Skin of body (tissue), 2 donors: ENCODE measurements around the gene KLF7. TPM values are rescaled to one million over a fixed set of nuclear protein-coding genes. Genes with fewer than 3 reads are reported as not detected.

Experiments
- DNase-seq: peaks from one replicate; lab custom pipeline; 2025; lab: John Stamatoyannopoulos, UW
- total RNA-seq: library from RNA; depleted of rRNA; stranded (reverse); fragments of >200 nt; gene quantifications from one replicate; pipeline ENCODE4 v1.2.3, GENCODE V29; 2014

Gene KLF7
- total RNA-seq, 1 donor from 2014 or later: 13.6 TPM

GRCh38 chr2:207167099-207167923 lies 1.6 kb upstream of the KLF7 start:
- DNase-seq: peak; percentile 76

GRCh38 chr2:207166349-207167098 lies 776 bp upstream of the KLF7 start:
- DNase-seq: peak; percentile 74

- DNase-seq: peak; percentile 100
These were observed 246 bp upstream of the KLF7 start for GRCh38 chr2:207166039-207166348.

GRCh38 chr2:207164006-207164831 lies 1.5 kb downstream of the KLF7 start:
- DNase-seq: peak; percentile 80

- DNase-seq: peak; percentile 72
These were observed 2.1 kb downstream of the KLF7 start for GRCh38 chr2:207163756-207164005.

- peak; percentile 84 for DNase-seq
These were observed 2.5 kb downstream of the KLF7 start for GRCh38 chr2:207163053-207163755.

GRCh38 chr2:207162316-207162715 lies 3.4 kb downstream of the KLF7 start:
- DNase-seq: peak; percentile 60

GRCh38 chr2:207161247-207162123 lies 4.3 kb downstream of the KLF7 start:
- no peak for DNase-seq

GRCh38 chr2:207160115-207160514 lies 5.6 kb downstream of the KLF7 start:
- DNase-seq: no peak

GRCh38 chr2:207159002-207159401 lies 6.7 kb downstream of the KLF7 start:
- no peak for DNase-seq

GRCh38 chr2:207157731-207158130 lies 8.0 kb downstream of the KLF7 start:
- DNase-seq: no peak

- no peak for DNase-seq
These were observed 8.6 kb downstream of the KLF7 start for GRCh38 chr2:207157162-207157481.

GRCh38 chr2:207156451-207157161 lies 9.1 kb downstream of the KLF7 start:
- no peak for DNase-seq

GRCh38 chr2:207155516-207156444 lies 10.0 kb downstream of the KLF7 start:
- DNase-seq: no peak

GRCh38 chr2:207154556-207155510 lies 10.9 kb downstream of the KLF7 start:
- no peak for DNase-seq

- peak; percentile 67 for DNase-seq
These were observed 12.3 kb downstream of the KLF7 start for GRCh38 chr2:207153266-207153975.

- peak; percentile 16 for DNase-seq
These were observed 14.7 kb downstream of the KLF7 start for GRCh38 chr2:207151048-207151447.
